Stimulated activated naive CD8-positive, alpha-beta T cell treated with anti-CD3 and anti-CD28 coated beads, Interleukin-15, Interleukin-2, amounts not matched to agents 100 ng/mL and 50 ng/mL, for 24 hours (primary cell): Measurements from ENCODE around the gene ADRA1B.

Experiments
- H3K27ac Mint-ChIP-seq: one replicate; pipeline ENCODE4 v1.8.0; 2021; ENCODE audit warnings: mild to moderate bottlenecking, mixed read lengths
- H3K27me3 Mint-ChIP-seq: one replicate; pipeline ENCODE4 v1.8.0; 2021; ENCODE audit warnings: mixed read lengths
- H3K36me3 Mint-ChIP-seq: one replicate; pipeline ENCODE4 v1.8.0; 2021; ENCODE audit warnings: low read depth, mixed read lengths
- H3K4me1 Mint-ChIP-seq: one replicate; pipeline ENCODE4 v1.8.0; 2021; ENCODE audit warnings: low read depth, mixed read lengths
- H3K4me3 Mint-ChIP-seq: one replicate; pipeline ENCODE4 v1.8.0; 2021; ENCODE audit warnings: mild to moderate bottlenecking, mixed read lengths
- H3K9me3 Mint-ChIP-seq: one replicate; pipeline ENCODE4 v1.8.0; 2021; ENCODE audit warnings: mixed read lengths

The ADRA1B gene

GRCh38 chr5:159908591-159908940 lies 7.7 kb upstream of the ADRA1B start:
- Mint-ChIP-seq H3K27ac (no peak overlapping the region), H3K4me1 (peaks cover 6% of the 10 kb centered on the region), H3K36me3 (no peaks in the 10 kb centered on the region), H3K9me3 (no peaks in the 10 kb centered on the region), H3K27me3 (peaks cover 33% of the 10 kb centered on the region), H3K4me3 (no peak overlapping the region)

GRCh38 chr5:159909126-159909525 lies 7.2 kb upstream of the ADRA1B start:
- H3K27ac Mint-ChIP-seq = no peak overlapping the region
- peaks cover 6% of the 10 kb centered on the region for H3K4me1 Mint-ChIP-seq
- H3K36me3 Mint-ChIP-seq = no peaks in the 10 kb centered on the region
- H3K9me3 Mint-ChIP-seq = no peaks in the 10 kb centered on the region
- H3K4me3 Mint-ChIP-seq = no peak overlapping the region
- peaks cover 38% of the 10 kb centered on the region for H3K27me3 Mint-ChIP-seq

GRCh38 chr5:159910207-159910842 lies 6.0 kb upstream of the ADRA1B start:
- Mint-ChIP-seq H3K9me3 (no peaks in the 10 kb centered on the region), H3K4me1 (peaks cover 2% of the 10 kb centered on the region), H3K4me3 (no peak overlapping the region), H3K27me3 (peaks cover 48% of the 10 kb centered on the region), H3K27ac (no peak overlapping the region), H3K36me3 (no peaks in the 10 kb centered on the region)

GRCh38 chr5:159910843-159911229 lies 5.4 kb upstream of the ADRA1B start:
- peaks cover 53% of the 10 kb centered on the region for H3K27me3 Mint-ChIP-seq
- no peak overlapping the region for H3K27ac Mint-ChIP-seq
- H3K9me3 Mint-ChIP-seq = no peaks in the 10 kb centered on the region
- H3K4me1 Mint-ChIP-seq = peaks cover 3% of the 10 kb centered on the region
- no peak overlapping the region for H3K4me3 Mint-ChIP-seq
- no peaks in the 10 kb centered on the region for H3K36me3 Mint-ChIP-seq

GRCh38 chr5:159911349-159911748 lies 4.9 kb upstream of the ADRA1B start:
- Mint-ChIP-seq H3K36me3 (no peaks in the 10 kb centered on the region), H3K9me3 (no peaks in the 10 kb centered on the region), H3K4me3 (no peak overlapping the region), H3K27me3 (peaks cover 54% of the 10 kb centered on the region), H3K27ac (no peak overlapping the region), H3K4me1 (peaks cover 4% of the 10 kb centered on the region)

- H3K4me3 Mint-ChIP-seq = no peak overlapping the region
- H3K4me1 Mint-ChIP-seq = peaks cover 9% of the 10 kb centered on the region
- H3K36me3 Mint-ChIP-seq = no peaks in the 10 kb centered on the region
- peaks cover 54% of the 10 kb centered on the region for H3K27me3 Mint-ChIP-seq
- no peaks in the 10 kb centered on the region for H3K9me3 Mint-ChIP-seq
- H3K27ac Mint-ChIP-seq = no peak overlapping the region
These were observed 4.1 kb upstream of the ADRA1B start for GRCh38 chr5:159912033-159912800.

- peaks cover 59% of the 10 kb centered on the region for H3K27me3 Mint-ChIP-seq
- H3K9me3 Mint-ChIP-seq = no peaks in the 10 kb centered on the region
- no peak overlapping the region for H3K27ac Mint-ChIP-seq
- no peak overlapping the region for H3K4me3 Mint-ChIP-seq
- peaks cover 11% of the 10 kb centered on the region for H3K4me1 Mint-ChIP-seq
- no peaks in the 10 kb centered on the region for H3K36me3 Mint-ChIP-seq
These were observed 3.2 kb upstream of the ADRA1B start for GRCh38 chr5:159913048-159913447.

GRCh38 chr5:159913501-159913900 lies 2.8 kb upstream of the ADRA1B start:
- peaks cover 11% of the 10 kb centered on the region for H3K4me1 Mint-ChIP-seq
- no peaks in the 10 kb centered on the region for H3K9me3 Mint-ChIP-seq
- no peak overlapping the region for H3K4me3 Mint-ChIP-seq
- H3K27ac Mint-ChIP-seq = no peak overlapping the region
- no peaks in the 10 kb centered on the region for H3K36me3 Mint-ChIP-seq
- H3K27me3 Mint-ChIP-seq = peaks cover 59% of the 10 kb centered on the region

GRCh38 chr5:159916841-159917761 lies 819 bp downstream of the ADRA1B start:
- peak overlapping the region; percentile 50 for H3K4me3 Mint-ChIP-seq
- H3K27me3 Mint-ChIP-seq = peaks cover 57% of the 10 kb centered on the region
- H3K27ac Mint-ChIP-seq = no peak overlapping the region
- H3K9me3 Mint-ChIP-seq = no peaks in the 10 kb centered on the region
- H3K36me3 Mint-ChIP-seq = no peaks in the 10 kb centered on the region
- peaks cover 11% of the 10 kb centered on the region for H3K4me1 Mint-ChIP-seq

GRCh38 chr5:159917994-159918393 lies 1.7 kb downstream of the ADRA1B start:
- no peak overlapping the region for H3K27ac Mint-ChIP-seq
- H3K4me3 Mint-ChIP-seq = no peak overlapping the region
- H3K4me1 Mint-ChIP-seq = peaks cover 11% of the 10 kb centered on the region
- peaks cover 50% of the 10 kb centered on the region for H3K27me3 Mint-ChIP-seq
- H3K36me3 Mint-ChIP-seq = no peaks in the 10 kb centered on the region
- no peaks in the 10 kb centered on the region for H3K9me3 Mint-ChIP-seq

GRCh38 chr5:159921721-159922120 lies 5.4 kb downstream of the ADRA1B start:
- Mint-ChIP-seq H3K9me3 (no peaks in the 10 kb centered on the region), H3K27me3 (peaks cover 42% of the 10 kb centered on the region), H3K4me1 (peaks cover 7% of the 10 kb centered on the region), H3K4me3 (no peak overlapping the region), H3K36me3 (no peaks in the 10 kb centered on the region), H3K27ac (no peak overlapping the region)

- Mint-ChIP-seq H3K4me1 (no peaks in the 10 kb centered on the region), H3K27me3 (peaks cover 34% of the 10 kb centered on the region), H3K9me3 (no peaks in the 10 kb centered on the region), H3K27ac (no peak overlapping the region), H3K36me3 (no peaks in the 10 kb centered on the region), H3K4me3 (no peak overlapping the region)
These were observed 6.7 kb downstream of the ADRA1B start for GRCh38 chr5:159923008-159923407.

GRCh38 chr5:159928122-159928909 lies 12.0 kb downstream of the ADRA1B start:
- H3K4me3 Mint-ChIP-seq = no peak overlapping the region
- no peaks in the 10 kb centered on the region for H3K36me3 Mint-ChIP-seq
- peaks cover 51% of the 10 kb centered on the region for H3K27me3 Mint-ChIP-seq
- peaks cover 4% of the 10 kb centered on the region for H3K4me1 Mint-ChIP-seq
- no peaks in the 10 kb centered on the region for H3K9me3 Mint-ChIP-seq
- H3K27ac Mint-ChIP-seq = no peak overlapping the region

- H3K27ac Mint-ChIP-seq = no peak overlapping the region
- no peaks in the 10 kb centered on the region for H3K36me3 Mint-ChIP-seq
- peaks cover 7% of the 10 kb centered on the region for H3K4me1 Mint-ChIP-seq
- H3K27me3 Mint-ChIP-seq = peaks cover 55% of the 10 kb centered on the region
- H3K4me3 Mint-ChIP-seq = no peak overlapping the region
- no peaks in the 10 kb centered on the region for H3K9me3 Mint-ChIP-seq
These were observed 12.9 kb downstream of the ADRA1B start for GRCh38 chr5:159929176-159929575.
